Epidermal melanocyte (primary cell): ENCODE measurements around the gene RAC3.
"Not testable (repeated sequence)": the region's sequence is repeated elsewhere in the genome, so short reads cannot be mapped to it uniquely, and the experiment has no call there.

ENCODE experiments used
- DNase-seq: peaks from one replicate; pipeline ENCODE4 v3.0.0; 2011; ENCODE audit warnings: low spot score; ENCODE audit not compliant: insufficient read length

The RAC3 gene

GRCh38 chr17:82022981-82023446, 8.5 kb upstream of the RAC3 start, which contains the start of gene LRRC45:
LRRC45 (plus strand) TSS chr17:82023305; CDS start chr17:82023644, 339 bp downstream.
- peak; percentile 100 for DNase-seq

GRCh38 chr17:82023447-82024241, 7.8 kb upstream of the RAC3 start:
- no peak for DNase-seq

GRCh38 chr17:82024859-82025258, 6.6 kb upstream of the RAC3 start:
- DNase-seq = no peak

- no peak for DNase-seq
These were observed 5.9 kb upstream of the RAC3 start for GRCh38 chr17:82025401-82026107.

GRCh38 chr17:82028246-82028645, 3.2 kb upstream of the RAC3 start:
- DNase-seq = no peak

- DNase-seq = no peak
These were observed 2.5 kb upstream of the RAC3 start for GRCh38 chr17:82028966-82029365.

- DNase-seq = no peak
These were observed 2.1 kb upstream of the RAC3 start for GRCh38 chr17:82029391-82029790.

GRCh38 chr17:82029990-82030469, 1.4 kb upstream of the RAC3 start:
- DNase-seq = no peak

- peak; percentile 92 for DNase-seq
These were observed 792 bp upstream of the RAC3 start for GRCh38 chr17:82030470-82031302.

GRCh38 chr17:82031885-82032627, 578 bp downstream of the RAC3 start:
- DNase-seq = no peak

- no peak for DNase-seq
These were observed 2.0 kb downstream of the RAC3 start for GRCh38 chr17:82033359-82034085.

- no peak for DNase-seq
These were observed 3.0 kb downstream of the RAC3 start for GRCh38 chr17:82034371-82035011.

GRCh38 chr17:82035488-82035887, 4.0 kb downstream of the RAC3 start:
- DNase-seq = no peak

- no peak for DNase-seq
These were observed 4.6 kb downstream of the RAC3 start for GRCh38 chr17:82035956-82036633.

- DNase-seq = no peak
These were observed 5.2 kb downstream of the RAC3 start for GRCh38 chr17:82036634-82037091.

GRCh38 chr17:82037092-82037888, 5.8 kb downstream of the RAC3 start, which contains the start of gene DCXR:
DCXR (minus strand) TSS chr17:82037697; CDS start chr17:82037682, 15 bp downstream.
- peak; percentile 98 for DNase-seq

- DNase-seq = no peak
These were observed 6.4 kb downstream of the RAC3 start for GRCh38 chr17:82037889-82038195.

GRCh38 chr17:82038796-82039409, 7.4 kb downstream of the RAC3 start:
- not testable (repeated sequence) for DNase-seq
